Retinal pigment epithelial cell (primary cell): ENCODE results near the gene VSTM2L.

ENCODE experiments used
- DNase-seq: peaks from one replicate; pipeline ENCODE4 v3.0.0-alpha.2; 2010; ENCODE audit warnings: low read depth
- H3K4me3 ChIP-seq: 2 replicates; pipeline ENCODE4 v1.5.1; 2011; ENCODE audit warnings: mild to moderate bottlenecking, low read length, control low read depth, moderate library complexity
- CTCF ChIP-seq: conservative IDR thresholded peaks from 2 replicates; pipeline ENCODE4 v1.5.1; 2011; ENCODE audit warnings: low read depth, low read length, control low read depth, inconsistent platforms

Gene VSTM2L

GRCh38 chr20:37971561-37972127, 68.7 kb downstream of the VSTM2L start:
- no peak for TF ChIP-seq CTCF
- DNase-seq = no peak
- H3K4me3 ChIP-seq = no peak overlapping the region

GRCh38 chr20:37972256-37973058, 69.5 kb downstream of the VSTM2L start:
- no peak for DNase-seq
- TF ChIP-seq CTCF = no peak
- H3K4me3 ChIP-seq = no peak overlapping the region

GRCh38 chr20:37973059-37973910, 70.4 kb downstream of the VSTM2L start:
- no peak for TF ChIP-seq CTCF
- no peak for DNase-seq
- no peak overlapping the region for H3K4me3 ChIP-seq

GRCh38 chr20:37976887-37977286, 74.0 kb downstream of the VSTM2L start:
- no peak for DNase-seq
- no peak overlapping the region for H3K4me3 ChIP-seq
- no peak for TF ChIP-seq CTCF

- DNase-seq = no peak
- no peak overlapping the region for H3K4me3 ChIP-seq
- TF ChIP-seq CTCF = no peak
Observed at GRCh38 chr20:37977338-37977737, 74.4 kb downstream of the VSTM2L start.

- no peak overlapping the region for H3K4me3 ChIP-seq
- DNase-seq = no peak
- TF ChIP-seq CTCF = no peak
Observed at GRCh38 chr20:37977786-37978185, 74.9 kb downstream of the VSTM2L start.
